Skeletal muscle tissue (tissue), 4 donors: ENCODE results near the gene NBL1. TPM values are rescaled to one million over a fixed set of nuclear protein-coding genes. Genes with fewer than 3 reads are reported as not detected.

Experiments
- H3K27ac ChIP-seq: one replicate; pipeline ENCODE4 v1.7.0; 2013; ENCODE audit warnings: mild to moderate bottlenecking, low read depth, low read length, inconsistent platforms
- H3K27me3 ChIP-seq, 3 donors: one replicate each; pipeline ENCODE4 v1.7.0; 2013; ENCODE audit warnings: low read length in 3 of 3; ENCODE audit not compliant: control insufficient read depth in 3 of 3, insufficient read depth in 3 of 3
- H3K36me3 ChIP-seq, 3 donors: one replicate each; pipeline ENCODE4 v1.7.0; 2013; ENCODE audit warnings: low read length in 3 of 3; ENCODE audit not compliant: control insufficient read depth in 3 of 3, insufficient read depth in 3 of 3
- H3K4me1 ChIP-seq, 3 donors: one replicate each; pipeline ENCODE4 v1.7.0; 2013; ENCODE audit warnings: low read length in 3 of 3, mild to moderate bottlenecking in 3 of 3; ENCODE audit not compliant: control insufficient read depth in 3 of 3, insufficient read depth in 3 of 3
- H3K4me3 ChIP-seq, 3 donors: one replicate each; pipeline ENCODE4 v1.7.0; 2013; ENCODE audit warnings: low read length in 3 of 3
- H3K9ac ChIP-seq, 3 donors: one replicate each; pipeline ENCODE4 v1.7.0; 2013; ENCODE audit warnings: low read length in 3 of 3, mild to moderate bottlenecking in 3 of 3, moderate library complexity in 2 of 3, low read depth in 1 of 3
- H3K9me3 ChIP-seq, 3 donors: one replicate each; pipeline ENCODE4 v1.7.0; 2013; ENCODE audit warnings: low read length in 3 of 3; ENCODE audit not compliant: control insufficient read depth in 3 of 3
- total RNA-seq: library from RNA; depleted of rRNA; stranded (reverse); fragments of >200 nt; gene quantifications from one replicate; pipeline ENCODE4 v1.2.3, GENCODE V29; 2014
- donor health status: Osteomylitis.

The NBL1 gene
- total RNA-seq, 1 donor from 2014 or later: 23.5 TPM

- H3K4me1 ChIP-seq: peaks cover 0 to 13% (median 5%) of the 10 kb centered on the region in 3 donors
- no peak overlapping the region for H3K4me3 ChIP-seq
- H3K36me3 ChIP-seq: peaks cover 0 to 6% (median 0%) of the 10 kb centered on the region in 3 donors
- H3K27me3 ChIP-seq: no peaks in the 10 kb centered on the region
- no peak overlapping the region for H3K27ac ChIP-seq
- H3K9ac ChIP-seq: no peak overlapping the region
- H3K9me3 ChIP-seq: peaks cover 0 to 3% (median 0%) of the 10 kb centered on the region in 3 donors
Measured at GRCh38 chr1:19689085-19689757, 45.1 kb downstream of the NBL1 start.

GRCh38 chr1:19689856-19690255, 45.7 kb downstream of the NBL1 start:
- Histone ChIP-seq H3K4me3 (no peak overlapping the region), H3K9ac (no peak overlapping the region), H3K9me3 (peaks cover 0 to 3% (median 0%) of the 10 kb centered on the region in 3 donors), H3K27ac (no peak overlapping the region), H3K4me1 (peaks cover 0 to 13% (median 5%) of the 10 kb centered on the region in 3 donors), H3K36me3 (peaks cover 0 to 7% (median 0%) of the 10 kb centered on the region in 3 donors), H3K27me3 (no peaks in the 10 kb centered on the region)

- H3K9ac ChIP-seq: no peak overlapping the region
Measured at GRCh38 chr1:19690342-19690741, 46.2 kb downstream of the NBL1 start.

GRCh38 chr1:19694298-19694697, 50.2 kb downstream of the NBL1 start:
- no peak overlapping the region for H3K27ac ChIP-seq
- H3K36me3 ChIP-seq: peaks cover 0 to 3% (median 2%) of the 10 kb centered on the region in 3 donors
- H3K27me3 ChIP-seq: no peaks in the 10 kb centered on the region
- no peaks in the 10 kb centered on the region for H3K9me3 ChIP-seq
- no peak overlapping the region for H3K9ac ChIP-seq
- peaks cover 0 to under 1% (median 0%) of the 10 kb centered on the region in 3 donors for H3K4me1 ChIP-seq
- no peak overlapping the region for H3K4me3 ChIP-seq

More at GRCh38 chr1:19690342-19690741, 46.2 kb downstream of the NBL1 start:
- peaks cover 0 to 3% (median 0%) of the 10 kb centered on the region in 3 donors for H3K9me3 ChIP-seq
- H3K27me3 ChIP-seq: no peaks in the 10 kb centered on the region
- H3K4me1 ChIP-seq: peaks cover 0 to 13% (median 5%) of the 10 kb centered on the region in 3 donors
- peaks cover 0 to 7% (median 2%) of the 10 kb centered on the region in 3 donors for H3K36me3 ChIP-seq
- H3K4me3 ChIP-seq: no peak overlapping the region
- no peak overlapping the region for H3K27ac ChIP-seq

- no peaks in the 10 kb centered on the region for H3K4me1 ChIP-seq
- no peak overlapping the region for H3K4me3 ChIP-seq
- no peak overlapping the region for H3K27ac ChIP-seq
- H3K9ac ChIP-seq: no peak overlapping the region
- H3K36me3 ChIP-seq: peaks cover 3 to 6% (median 6%) of the 10 kb centered on the region in 3 donors
- H3K9me3 ChIP-seq: no peaks in the 10 kb centered on the region
- no peaks in the 10 kb centered on the region for H3K27me3 ChIP-seq
Measured at GRCh38 chr1:19695772-19696171, 51.7 kb downstream of the NBL1 start.

GRCh38 chr1:19696820-19697219, 52.7 kb downstream of the NBL1 start:
- H3K4me3 ChIP-seq: no peak overlapping the region
- H3K27me3 ChIP-seq: no peaks in the 10 kb centered on the region
- H3K4me1 ChIP-seq: no peaks in the 10 kb centered on the region
- peaks cover 3 to 6% (median 6%) of the 10 kb centered on the region in 3 donors for H3K36me3 ChIP-seq
- no peak overlapping the region for H3K9ac ChIP-seq
- no peaks in the 10 kb centered on the region for H3K9me3 ChIP-seq
- no peak overlapping the region for H3K27ac ChIP-seq

GRCh38 chr1:19698181-19698580, 54.1 kb downstream of the NBL1 start:
- H3K27ac ChIP-seq: no peak overlapping the region

GRCh38 chr1:19700079-19700777, 56.1 kb downstream of the NBL1 start:
- peaks cover 5 to 9% (median 6%) of the 10 kb centered on the region in 3 donors for H3K4me1 ChIP-seq
- H3K27me3 ChIP-seq: no peaks in the 10 kb centered on the region

More at GRCh38 chr1:19698181-19698580, 54.1 kb downstream of the NBL1 start:
- Histone ChIP-seq H3K36me3 (peaks cover 3 to 6% (median 6%) of the 10 kb centered on the region in 3 donors), H3K4me3 (no peak overlapping the region), H3K9me3 (no peaks in the 10 kb centered on the region), H3K9ac (no peak overlapping the region), H3K27me3 (no peaks in the 10 kb centered on the region), H3K4me1 (no peaks in the 10 kb centered on the region)

GRCh38 chr1:19703280-19703679, 59.2 kb downstream of the NBL1 start:
- Histone ChIP-seq H3K36me3 (peaks cover 3 to 4% (median 3%) of the 10 kb centered on the region in 3 donors), H3K4me1 (peaks cover 5 to 9% (median 6%) of the 10 kb centered on the region in 3 donors), H3K27ac (no peak overlapping the region), H3K4me3 (no peak overlapping the region), H3K27me3 (no peaks in the 10 kb centered on the region), H3K9me3 (no peaks in the 10 kb centered on the region), H3K9ac (no peak overlapping the region)

More at GRCh38 chr1:19700079-19700777, 56.1 kb downstream of the NBL1 start:
- Histone ChIP-seq H3K9ac (no peak overlapping the region), H3K4me3 (no peak overlapping the region), H3K27ac (no peak overlapping the region), H3K36me3 (peaks cover 3 to 4% (median 3%) of the 10 kb centered on the region in 3 donors), H3K9me3 (no peaks in the 10 kb centered on the region)
